OCI-LY7 (cell line): ENCODE measurements around the gene PTPRT.

Source experiments
- CTCF ChIP-seq: fragments of 200-600 bp; sonication (generic); conservative IDR thresholded peaks from 2 replicates; pipeline ENCODE4 v1.5.1; 2014; ENCODE audit warnings: mild to moderate bottlenecking, antibody characterized with exemption, low read length, moderate library complexity, mixed read lengths
- EZH2phosphoT487 ChIP-seq: fragments of 200-600 bp; sonication (generic); IDR thresholded peaks from 2 replicates; pipeline ENCODE4 v1.6.1; 2018; ENCODE audit warnings: low read depth, borderline replicate concordance, mild to moderate bottlenecking, mixed run types, antibody characterized with exemption, low read length, moderate library complexity, mixed read lengths

- TF ChIP-seq CTCF (no peak), EZH2phosphoT487 (no peak)
Measured at GRCh38 chr20:42690842-42691437, 498.8 kb downstream of the PTPRT start.
